Suprapubic skin (tissue), 3 donors: ENCODE data around the gene ARHGAP42.

Experiments
- POLR2A ChIP-seq, 2 donors: fragments of 450-650 bp; IDR thresholded peaks; one replicate each; pipeline ENCODE4 v1.6.1; 2017; ENCODE audit warnings: antibody characterized with exemption in 2 of 2, mild to moderate bottlenecking in 2 of 2, moderate library complexity in 2 of 2
- TF ChIP-seq, protein P1 (sequence below), 2 donors: fragments of 200-600 bp in 1 of 2; fragments of 450-650 bp in 1 of 2; sonication (generic) in 1 of 2; IDR thresholded peaks; one replicate each; pipeline ENCODE4 v1.5.1; 2016 to 2019; ENCODE audit warnings: antibody characterized with exemption in 2 of 2, mild to moderate bottlenecking in 1 of 2, moderate library complexity in 1 of 2

- TF ChIP-seq, protein P1, sequence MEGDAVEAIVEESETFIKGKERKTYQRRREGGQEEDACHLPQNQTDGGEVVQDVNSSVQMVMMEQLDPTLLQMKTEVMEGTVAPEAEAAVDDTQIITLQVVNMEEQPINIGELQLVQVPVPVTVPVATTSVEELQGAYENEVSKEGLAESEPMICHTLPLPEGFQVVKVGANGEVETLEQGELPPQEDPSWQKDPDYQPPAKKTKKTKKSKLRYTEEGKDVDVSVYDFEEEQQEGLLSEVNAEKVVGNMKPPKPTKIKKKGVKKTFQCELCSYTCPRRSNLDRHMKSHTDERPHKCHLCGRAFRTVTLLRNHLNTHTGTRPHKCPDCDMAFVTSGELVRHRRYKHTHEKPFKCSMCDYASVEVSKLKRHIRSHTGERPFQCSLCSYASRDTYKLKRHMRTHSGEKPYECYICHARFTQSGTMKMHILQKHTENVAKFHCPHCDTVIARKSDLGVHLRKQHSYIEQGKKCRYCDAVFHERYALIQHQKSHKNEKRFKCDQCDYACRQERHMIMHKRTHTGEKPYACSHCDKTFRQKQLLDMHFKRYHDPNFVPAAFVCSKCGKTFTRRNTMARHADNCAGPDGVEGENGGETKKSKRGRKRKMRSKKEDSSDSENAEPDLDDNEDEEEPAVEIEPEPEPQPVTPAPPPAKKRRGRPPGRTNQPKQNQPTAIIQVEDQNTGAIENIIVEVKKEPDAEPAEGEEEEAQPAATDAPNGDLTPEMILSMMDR (IDR thresholded peaks at IDR 0.05), result no peak
- TF ChIP-seq POLR2A (IDR thresholded peaks at IDR 0.05), result no peak
Observed at GRCh38 chr11:100646545-100646944, 40.5 kb upstream of the ARHGAP42 start.
